Hepatocyte (in vitro differentiated cells): ENCODE results near the gene PRKCSH.

Source experiments
- EZH2phosphoT487 ChIP-seq: fragments of 200-600 bp; sonication (generic); IDR thresholded peaks from one replicate; pipeline ENCODE4 v1.6.1; 2018; ENCODE audit warnings: antibody characterized with exemption, mild to moderate bottlenecking, low read depth, moderate library complexity; ENCODE audit not compliant: unreplicated experiment, severe bottlenecking
- TF ChIP-seq, protein P1 (sequence below): fragments of 200-600 bp; sonication (generic); IDR thresholded peaks from 2 replicates; pipeline ENCODE4 v1.5.1; 2016; ENCODE audit warnings: antibody characterized with exemption, mild to moderate bottlenecking; ENCODE audit not compliant: poor library complexity

DNA sequence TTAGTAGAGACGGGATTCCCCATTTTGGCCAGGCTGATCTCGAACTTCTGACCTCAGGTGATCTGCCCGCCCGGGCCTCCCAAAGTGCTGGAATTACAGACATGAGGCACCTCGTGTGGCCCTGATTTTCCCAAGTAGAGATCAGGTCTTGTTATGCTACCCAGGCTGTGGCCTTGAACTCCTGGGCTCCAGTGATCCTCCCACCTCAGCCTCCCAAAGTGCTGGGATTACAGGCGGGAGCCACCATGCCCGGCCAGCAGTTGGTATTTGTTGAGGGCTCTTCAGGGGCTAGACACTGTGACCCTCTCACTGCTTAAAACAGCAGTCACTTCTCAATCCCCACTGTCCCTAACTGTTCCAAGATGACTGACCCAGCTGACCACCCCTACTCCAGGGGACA, 53.9 kb downstream of the PRKCSH start:
- TF ChIP-seq, protein P1, sequence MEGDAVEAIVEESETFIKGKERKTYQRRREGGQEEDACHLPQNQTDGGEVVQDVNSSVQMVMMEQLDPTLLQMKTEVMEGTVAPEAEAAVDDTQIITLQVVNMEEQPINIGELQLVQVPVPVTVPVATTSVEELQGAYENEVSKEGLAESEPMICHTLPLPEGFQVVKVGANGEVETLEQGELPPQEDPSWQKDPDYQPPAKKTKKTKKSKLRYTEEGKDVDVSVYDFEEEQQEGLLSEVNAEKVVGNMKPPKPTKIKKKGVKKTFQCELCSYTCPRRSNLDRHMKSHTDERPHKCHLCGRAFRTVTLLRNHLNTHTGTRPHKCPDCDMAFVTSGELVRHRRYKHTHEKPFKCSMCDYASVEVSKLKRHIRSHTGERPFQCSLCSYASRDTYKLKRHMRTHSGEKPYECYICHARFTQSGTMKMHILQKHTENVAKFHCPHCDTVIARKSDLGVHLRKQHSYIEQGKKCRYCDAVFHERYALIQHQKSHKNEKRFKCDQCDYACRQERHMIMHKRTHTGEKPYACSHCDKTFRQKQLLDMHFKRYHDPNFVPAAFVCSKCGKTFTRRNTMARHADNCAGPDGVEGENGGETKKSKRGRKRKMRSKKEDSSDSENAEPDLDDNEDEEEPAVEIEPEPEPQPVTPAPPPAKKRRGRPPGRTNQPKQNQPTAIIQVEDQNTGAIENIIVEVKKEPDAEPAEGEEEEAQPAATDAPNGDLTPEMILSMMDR, result no peak
- TF ChIP-seq EZH2phosphoT487, result no peak
